Skeletal muscle cell (primary cell): ENCODE data around the gene SPINK1.
"Not testable (repeated sequence)": the region's sequence is repeated elsewhere in the genome, so short reads cannot be mapped to it uniquely, and the experiment has no call there.

ENCODE experiments used
- DNase-seq: peaks from one replicate; pipeline ENCODE4 v3.0.0-alpha.2; 2010; ENCODE audit warnings: low read depth
- H3K4me3 ChIP-seq: 2 replicates; pipeline ENCODE4 v1.5.1; 2011; ENCODE audit warnings: low read depth, mild to moderate bottlenecking, control low read depth, low read length, moderate library complexity

Gene SPINK1

DNA sequence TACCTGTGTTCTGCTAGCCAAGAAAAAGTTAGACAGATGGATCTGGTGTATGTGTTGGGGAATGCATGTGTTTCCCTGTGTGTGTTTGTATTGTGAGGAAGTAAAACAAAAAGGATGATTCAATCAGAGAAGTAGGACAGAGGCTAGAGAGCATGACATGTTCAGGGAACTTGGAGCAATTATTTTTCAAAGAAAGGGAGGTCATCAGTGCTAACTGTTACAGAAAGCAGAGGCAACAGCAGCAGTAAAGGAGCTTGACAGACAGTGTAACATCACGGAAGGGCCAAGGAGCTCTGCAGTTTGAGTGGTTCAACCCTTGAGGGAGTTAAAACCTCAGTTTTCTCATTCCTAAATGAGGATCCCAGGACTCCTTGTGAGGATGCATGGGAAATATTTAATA, 13.2 kb downstream of the SPINK1 start:
- no peak for DNase-seq

DNA sequence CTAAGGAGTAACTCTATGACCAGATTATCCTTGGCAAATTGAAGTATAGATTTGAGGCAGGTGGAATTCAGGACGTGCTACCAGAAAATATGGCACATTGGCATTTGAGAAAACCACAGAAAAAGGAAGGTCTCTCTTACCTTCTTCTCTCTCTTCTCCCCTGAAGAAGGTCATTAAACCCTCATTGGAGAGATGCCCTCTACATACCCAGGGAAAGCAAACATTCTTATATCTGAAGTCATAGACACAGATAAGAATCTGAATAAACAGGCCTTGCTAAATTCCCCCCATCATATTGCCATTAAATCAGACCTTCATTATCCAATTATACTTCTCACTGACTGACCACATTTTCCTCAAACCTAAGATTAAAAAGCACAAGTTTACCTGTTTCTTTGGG, 17.8 kb downstream of the SPINK1 start:
- no peak overlapping the region for H3K4me3 ChIP-seq
- DNase-seq: no peak

More for the DNA sequence above, 13.2 kb downstream of the SPINK1 start:
- no peak overlapping the region for H3K4me3 ChIP-seq

DNA sequence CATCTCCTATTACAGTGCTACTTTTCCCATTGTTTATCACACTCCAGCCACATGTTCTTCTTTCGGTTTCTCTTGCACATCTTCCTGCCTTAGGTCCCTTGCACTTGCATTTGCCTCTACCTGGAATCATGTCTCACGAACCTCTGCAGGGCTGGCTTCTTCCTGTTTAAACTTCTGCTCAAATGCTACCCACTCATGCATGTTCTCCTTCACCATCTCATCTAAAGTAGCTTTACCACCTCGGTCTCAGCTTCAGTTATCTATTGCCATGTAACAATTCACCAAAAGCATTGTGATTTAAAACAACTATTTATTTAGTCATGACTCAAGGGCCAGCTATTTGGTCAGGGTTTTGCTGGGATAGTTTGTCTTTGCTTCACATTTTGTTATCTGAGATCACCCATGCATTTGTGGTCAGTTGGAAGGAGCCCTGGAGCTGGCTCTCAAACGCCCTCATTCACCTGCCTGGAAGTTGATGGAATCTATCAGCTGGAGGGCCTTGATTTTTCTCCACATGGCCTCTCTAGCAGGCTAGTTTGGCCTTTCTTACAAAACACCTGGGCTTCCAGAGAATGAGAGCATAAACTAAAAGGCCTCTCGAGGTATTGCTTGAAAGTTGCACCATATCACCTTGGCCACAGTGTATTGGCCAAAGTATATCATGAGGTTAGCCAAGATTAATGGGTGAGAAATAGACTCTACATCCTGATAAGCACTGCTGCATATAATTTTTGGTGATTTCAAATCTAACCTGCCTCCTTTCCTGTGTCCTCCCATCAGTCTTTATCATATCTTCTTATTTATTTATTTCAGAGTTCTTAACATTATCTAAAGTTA, 21.4 kb downstream of the SPINK1 start:
- no peak overlapping the region for H3K4me3 ChIP-seq
- no peak for DNase-seq

DNA sequence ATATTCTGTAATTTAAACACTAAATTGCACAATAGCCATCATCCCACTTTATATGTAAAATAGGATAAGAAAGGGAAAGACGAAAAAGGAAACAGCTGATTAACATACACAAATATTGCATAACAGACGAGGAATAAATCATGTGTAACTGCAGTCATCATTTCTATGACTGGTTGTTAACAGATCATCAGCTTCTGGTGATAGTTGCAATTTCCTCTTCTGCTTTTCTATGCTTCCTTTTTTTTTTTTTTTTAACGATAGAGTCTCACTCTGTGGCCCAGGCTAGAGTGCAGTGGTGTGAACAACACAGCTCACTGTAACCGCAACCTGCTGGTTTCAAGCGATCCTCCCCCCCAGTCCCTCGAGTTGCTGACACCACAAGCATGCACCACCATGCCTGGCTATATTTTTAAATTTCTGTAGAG, 26.4 kb downstream of the SPINK1 start:
- no peak for DNase-seq
- no peak overlapping the region for H3K4me3 ChIP-seq

DNA sequence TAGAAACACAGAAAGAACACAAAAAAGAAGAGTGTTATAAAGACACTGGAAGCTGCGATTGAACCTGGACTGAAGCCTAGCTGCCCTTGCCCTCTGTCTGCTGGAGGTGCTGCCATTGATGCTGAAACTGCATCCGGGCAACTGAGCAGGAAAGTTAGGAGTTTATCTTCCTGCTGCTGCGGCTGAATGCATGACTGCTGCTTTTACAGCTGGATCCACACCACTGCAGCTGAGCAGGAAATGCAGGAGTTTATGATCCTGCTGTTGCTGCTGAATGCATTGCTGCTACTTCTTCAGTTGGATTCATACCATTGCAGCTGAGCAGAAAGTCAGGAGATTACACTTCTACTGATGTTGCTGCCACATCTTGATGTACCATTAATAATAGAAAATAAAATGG, 27.1 kb downstream of the SPINK1 start:
- no peak for DNase-seq
- H3K4me3 ChIP-seq: no peak overlapping the region

DNA sequence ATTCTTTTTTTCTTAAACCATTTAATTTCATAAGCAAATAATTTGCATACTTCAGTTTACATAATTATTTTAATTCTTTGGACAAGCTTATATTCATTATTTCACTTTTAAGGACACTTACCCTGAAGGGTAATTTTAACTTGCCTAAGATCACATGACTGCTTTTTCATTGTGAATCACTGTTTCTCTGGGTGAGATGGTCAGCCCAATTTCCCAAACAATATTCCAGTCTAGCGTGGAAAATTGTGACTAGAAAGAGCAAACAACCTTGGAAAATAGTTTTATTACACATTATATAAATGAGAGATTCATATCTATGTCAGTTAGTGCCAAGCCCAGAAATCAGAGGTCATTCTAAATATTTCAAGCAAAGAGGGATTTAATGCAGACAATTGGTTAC, 27.5 kb downstream of the SPINK1 start:
- H3K4me3 ChIP-seq: no peak overlapping the region
- DNase-seq: no peak

DNA sequence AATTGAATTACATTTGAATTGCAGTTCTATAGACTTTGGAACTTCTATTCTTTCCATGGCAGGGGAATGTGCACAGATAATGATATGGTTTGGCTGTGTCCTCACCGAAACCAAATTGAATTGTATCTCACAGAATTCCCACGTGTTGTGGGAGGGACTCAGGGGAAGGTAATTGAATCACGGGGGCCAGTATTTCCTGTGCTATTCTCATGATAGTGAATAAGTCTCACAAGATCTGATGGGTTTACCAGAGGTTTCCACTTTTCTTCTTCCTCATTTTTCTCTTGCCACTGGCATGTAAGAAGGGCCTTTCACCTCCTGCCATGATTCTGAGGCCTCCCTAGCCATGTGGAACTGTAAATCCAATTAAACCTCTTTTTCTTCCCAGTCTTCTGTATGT, 28.3 kb downstream of the SPINK1 start:
- not testable (repeated sequence) for DNase-seq, H3K4me3 ChIP-seq

DNA sequence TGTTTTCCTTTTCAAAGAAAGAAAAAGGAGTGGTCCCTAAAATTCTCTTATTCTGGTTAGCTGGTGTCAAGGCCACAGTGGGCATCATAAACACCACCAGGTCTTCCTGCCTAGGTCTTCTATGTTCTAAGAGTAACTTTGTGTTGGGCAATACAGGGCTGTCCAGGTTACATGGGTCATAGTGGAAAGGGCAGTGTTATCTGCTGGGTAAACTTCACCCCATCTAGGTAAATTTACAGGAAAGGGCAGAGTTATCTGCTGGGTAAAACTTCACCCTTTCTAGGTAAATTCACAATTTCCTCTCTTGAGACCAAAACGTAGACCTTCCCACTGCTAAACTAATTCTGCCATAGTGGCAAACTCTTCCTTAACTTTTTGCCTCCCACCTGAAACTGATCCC, 30.0 kb downstream of the SPINK1 start:
- H3K4me3 ChIP-seq: no peak overlapping the region
- no peak for DNase-seq

DNA sequence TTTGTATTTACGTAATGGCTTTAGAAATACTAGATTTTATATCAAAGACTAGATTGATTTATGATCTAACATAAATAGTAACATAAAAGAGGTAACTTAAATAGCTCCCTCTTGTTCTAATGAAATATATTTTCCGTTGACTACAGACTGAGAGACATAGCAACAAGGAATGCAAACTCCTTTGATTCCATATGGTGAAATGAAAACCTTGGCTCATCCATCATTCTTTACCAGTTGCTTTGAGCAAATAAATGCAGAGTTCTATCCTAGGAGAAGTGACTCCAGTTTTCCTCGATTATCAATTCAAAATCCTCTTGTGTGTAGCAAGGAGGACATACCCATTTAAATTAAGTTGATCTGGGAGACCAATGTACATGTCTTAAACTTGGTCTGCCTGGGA, 31.0 kb downstream of the SPINK1 start:
- no peak overlapping the region for H3K4me3 ChIP-seq
- DNase-seq: no peak

DNA sequence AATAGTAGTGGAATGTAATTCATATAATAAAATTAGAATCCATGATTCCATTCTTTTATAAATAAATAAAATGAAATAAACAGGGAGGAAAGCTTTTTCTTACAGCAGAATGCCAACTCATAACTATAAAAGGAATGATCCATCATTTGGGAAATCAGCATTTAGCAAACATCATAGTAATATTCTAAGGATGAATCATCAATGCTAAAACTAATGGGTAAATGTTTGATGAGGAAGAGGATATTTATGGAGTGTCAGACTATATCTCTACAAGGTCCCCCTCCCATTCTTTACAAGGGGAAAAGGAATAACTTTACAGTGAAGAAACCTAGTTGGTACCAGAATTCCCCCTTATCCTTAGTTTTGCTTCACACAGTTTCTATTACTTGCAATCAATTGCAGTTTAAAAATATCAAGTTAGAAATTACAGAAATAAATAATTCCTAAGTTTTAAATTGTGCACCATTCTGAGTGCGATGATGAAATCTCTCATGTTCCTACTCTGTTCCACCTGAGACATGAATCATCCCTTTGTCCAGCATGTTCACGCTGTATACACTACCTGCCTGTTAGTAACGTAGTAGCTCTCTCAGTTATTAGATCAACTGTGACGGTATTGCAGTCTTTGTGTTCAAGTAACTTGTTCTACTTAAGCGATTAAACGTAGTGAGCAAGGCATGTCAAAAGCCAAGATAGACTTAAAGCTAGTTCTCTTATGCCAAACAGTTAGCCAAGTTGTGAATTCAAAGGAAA, 34.7 kb downstream of the SPINK1 start:
- no peak for DNase-seq

DNA sequence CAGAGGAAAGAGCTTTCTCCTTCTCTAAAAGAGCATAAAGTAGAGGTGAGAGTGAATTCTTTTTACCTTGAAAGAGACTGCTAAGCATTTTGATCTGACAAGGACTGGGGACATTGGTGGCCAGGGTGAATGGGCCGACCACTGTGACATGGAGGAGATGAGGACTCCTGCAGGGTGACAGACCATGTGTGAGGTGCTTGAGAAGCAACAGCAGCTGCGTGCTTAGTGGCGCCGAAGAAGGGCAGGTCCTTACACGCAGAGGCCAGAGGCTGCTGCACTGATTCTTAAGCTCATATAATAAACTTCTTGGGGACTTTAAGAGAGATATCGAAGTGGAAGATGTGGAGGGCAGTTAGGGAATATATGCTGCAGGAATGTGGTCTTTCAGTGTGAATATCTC, 40.3 kb downstream of the SPINK1 start:
- DNase-seq: no peak
- H3K4me3 ChIP-seq: no peak overlapping the region

More for the DNA sequence above, 34.7 kb downstream of the SPINK1 start:
- H3K4me3 ChIP-seq: no peak overlapping the region

DNA sequence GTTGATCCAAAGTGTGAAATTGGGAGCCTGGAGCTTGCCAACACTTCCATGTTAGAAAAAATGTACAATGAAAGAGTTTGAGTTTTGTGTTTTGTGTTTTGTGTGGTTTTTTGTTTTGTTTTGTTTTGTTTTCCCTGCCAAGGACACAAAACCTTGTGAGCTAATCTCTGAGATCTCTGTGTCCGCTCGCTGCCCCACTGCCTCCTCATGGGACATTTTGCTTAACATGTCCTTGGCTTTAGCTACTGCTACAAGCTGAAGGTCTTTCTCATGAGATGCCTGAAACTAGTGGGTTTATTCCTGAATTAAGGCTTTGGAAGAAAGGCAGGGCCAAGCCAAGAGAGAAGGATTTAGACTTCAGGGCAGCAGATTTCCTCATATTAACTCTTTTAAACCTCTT, 41.7 kb downstream of the SPINK1 start:
- H3K4me3 ChIP-seq: no peak overlapping the region
- DNase-seq: no peak

DNA sequence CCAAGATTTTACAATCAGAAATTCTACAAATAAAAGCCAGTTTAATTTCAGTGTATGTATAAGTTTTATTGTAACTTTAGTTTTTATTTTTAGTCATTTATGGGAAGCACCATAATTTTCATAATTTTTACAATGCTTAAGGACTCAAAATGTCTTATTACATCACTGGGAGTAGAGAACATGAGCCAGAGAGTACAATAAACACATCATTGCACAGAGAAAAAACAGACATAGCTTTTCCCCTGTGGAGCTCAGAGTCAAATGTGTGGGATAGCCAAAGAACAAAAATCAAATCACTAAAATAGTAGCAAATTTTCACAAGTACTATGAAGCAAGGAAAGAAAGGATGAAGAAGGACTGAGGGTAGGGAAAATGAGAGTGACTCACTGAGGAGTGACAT, 43.4 kb downstream of the SPINK1 start:
- no peak for DNase-seq
- no peak overlapping the region for H3K4me3 ChIP-seq

DNA sequence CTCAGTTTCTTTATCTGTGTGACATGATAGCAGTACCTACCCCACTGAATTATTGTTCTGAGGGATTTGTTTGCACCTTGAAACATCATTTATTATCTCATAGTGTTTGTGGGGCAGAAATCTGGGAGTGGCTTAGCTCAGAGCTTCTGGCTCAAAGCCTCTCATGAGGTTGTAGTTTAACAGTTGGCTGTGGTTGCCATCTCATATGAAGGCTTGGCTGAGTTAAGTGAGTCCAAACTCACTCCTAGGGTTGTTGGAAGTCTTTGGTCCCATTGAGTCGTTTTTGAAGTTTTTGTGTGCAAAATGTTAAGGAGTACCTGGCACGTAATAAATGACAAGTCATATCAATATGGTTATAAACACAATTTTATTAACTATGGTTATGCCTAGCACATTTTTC, 45.3 kb downstream of the SPINK1 start:
- DNase-seq: no peak
- H3K4me3 ChIP-seq: no peak overlapping the region

DNA sequence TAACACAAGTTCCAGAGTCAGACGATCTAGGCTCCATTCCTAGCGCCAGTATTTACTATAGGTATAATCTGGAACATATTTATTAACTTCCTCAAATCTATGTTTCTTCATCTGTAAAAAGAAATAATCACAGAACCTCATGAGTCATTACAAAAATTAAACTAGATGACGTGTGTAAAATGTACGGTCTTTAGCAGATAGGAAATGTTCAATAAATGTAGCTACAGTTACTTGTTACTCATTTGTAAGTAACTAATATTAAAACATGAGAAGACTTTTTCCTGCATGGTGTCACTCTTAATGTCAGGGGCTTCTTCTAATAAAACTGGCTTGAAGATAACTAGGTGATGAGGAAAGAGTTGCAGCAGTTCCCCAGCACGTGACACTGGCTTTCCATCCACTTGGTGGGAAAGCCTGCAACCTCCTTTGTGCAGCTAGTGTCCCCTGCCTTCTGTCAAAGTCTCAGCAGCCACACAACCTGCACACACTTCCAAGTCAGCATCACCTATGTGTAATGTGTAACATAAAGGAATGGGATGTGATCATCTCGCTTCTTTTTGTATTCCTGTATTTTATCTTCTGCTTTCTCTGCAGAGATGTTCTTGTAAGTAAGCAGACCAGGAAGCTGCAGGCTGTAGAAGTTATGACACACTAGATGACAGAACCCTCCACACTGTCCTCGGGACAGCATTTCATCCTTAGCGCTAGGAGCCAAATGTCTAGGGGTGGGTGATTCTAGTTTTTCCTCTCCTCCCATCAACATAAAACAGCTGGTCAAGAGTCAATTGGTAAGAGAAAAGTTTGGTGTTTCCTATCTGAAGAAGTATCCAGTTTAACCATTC, 47.1 kb downstream of the SPINK1 start:
- DNase-seq: no peak
- H3K4me3 ChIP-seq: no peak overlapping the region

DNA sequence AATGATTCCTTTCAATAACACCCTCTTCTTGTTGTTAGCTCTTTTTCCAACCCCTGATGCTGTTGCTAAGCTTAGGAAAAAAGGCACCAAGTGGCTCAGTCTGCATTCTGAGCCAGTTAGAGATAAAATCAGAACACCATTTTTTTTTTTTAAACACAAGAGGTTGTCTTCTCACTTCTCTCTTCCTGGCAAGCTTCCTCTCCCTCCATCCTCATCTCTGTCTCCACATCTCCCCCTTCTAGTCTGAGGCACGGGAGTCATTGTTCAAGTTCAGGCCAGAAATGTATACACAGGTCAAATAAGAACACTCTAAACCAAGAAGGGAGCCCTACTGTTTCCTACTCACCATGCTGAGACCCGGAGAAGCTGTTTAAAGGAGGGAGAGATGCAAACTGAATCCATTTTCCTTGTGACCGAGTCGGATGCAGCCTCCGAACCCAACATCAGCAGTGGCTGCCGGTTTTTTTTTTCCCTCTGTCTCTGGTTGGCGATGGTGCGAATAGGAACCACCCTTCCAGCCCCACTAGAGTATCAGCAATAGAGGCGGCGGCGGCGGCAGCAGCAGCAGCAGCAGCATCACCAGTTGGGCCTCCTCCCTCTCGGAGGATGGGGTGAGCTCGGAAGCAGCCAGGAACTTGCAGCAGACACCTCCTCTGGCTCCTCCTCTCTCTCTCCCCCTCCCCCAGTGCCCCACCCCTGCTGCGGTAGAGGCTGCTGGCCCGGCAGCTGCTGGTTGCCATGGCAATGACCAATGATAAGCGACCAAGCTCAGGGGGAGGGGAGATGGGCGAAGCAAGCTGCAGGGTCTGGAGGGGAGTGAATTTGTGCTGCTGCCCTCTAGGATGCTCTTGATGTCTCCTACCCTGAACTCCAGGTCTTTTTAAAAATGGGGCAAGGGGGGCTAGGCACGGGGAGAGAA, 49.1 kb downstream of the SPINK1 start, which contains the start of gene JAKMIP2:
Gene JAKMIP2 (minus strand): TSS at position 619 of the 919 bp plus-strand sequence. CDS start 110,922 bp downstream, outside the sequence.
- DNase-seq: peak; percentile 90
- peak within 1 kb of the TSS; percentile 67 for H3K4me3 ChIP-seq

DNA sequence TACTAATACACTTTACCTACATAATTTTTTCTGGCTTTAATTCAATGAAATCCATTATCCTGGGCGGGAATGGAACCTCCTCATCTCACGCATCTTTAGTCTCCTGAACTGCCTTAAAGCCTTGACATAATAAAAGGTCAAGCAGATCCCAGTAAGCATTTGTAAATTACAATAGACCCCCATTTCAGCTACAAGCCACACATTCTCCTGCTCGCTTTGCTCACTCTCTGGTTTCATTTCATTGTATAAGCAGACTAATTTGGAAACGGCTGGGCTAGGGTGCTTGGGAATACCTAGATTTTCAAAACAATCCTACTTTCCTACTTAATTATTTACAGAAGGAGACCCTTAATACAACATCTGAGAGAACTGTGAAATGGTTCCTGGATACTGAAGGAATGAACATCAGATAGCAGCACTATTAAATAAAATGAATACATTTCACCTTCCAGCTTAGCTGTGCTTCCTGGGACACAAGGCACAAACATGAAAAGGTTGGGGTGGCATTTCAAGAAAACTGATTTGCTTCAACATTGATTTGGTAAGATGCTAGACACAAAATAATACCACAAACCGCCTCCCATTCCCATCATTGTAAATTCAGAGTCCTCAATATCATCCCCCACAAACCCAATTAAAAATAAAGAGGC, 50.4 kb downstream of the SPINK1 start:
- no peak for DNase-seq
- peak overlapping the region; percentile 67 for H3K4me3 ChIP-seq

DNA sequence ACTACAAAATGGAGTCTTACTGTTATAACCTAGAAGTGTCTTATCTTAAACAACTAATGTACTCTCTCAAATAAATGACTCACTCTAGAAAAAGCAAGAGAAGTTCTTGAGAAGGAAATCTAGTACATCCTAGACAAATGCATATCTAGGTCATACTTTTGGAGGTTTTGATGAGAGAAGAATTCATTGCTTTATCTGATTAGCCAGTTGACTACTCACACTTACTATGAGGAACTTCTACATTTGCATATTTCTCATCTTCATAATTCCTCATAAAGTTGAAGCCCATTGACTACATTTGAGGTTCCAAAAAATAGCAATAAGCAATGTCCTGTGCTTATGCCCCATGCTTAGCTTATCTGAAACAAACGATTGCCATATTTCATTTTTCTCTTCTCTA, 51.8 kb downstream of the SPINK1 start:
- DNase-seq: no peak
- H3K4me3 ChIP-seq: no peak overlapping the region
